GM12878 (cell line): ENCODE measurements around the gene LRRC3B. TPM values are rescaled to one million over a fixed set of nuclear protein-coding genes. Genes with fewer than 3 reads are reported as not detected.

ENCODE experiments used
- ATAC-seq: fragments of 200-7000 bp; cut with Tn5 transposase; 3 replicates; pipeline ENCODE4 v1.9.1; 2020; ENCODE audit warnings: mild to moderate bottlenecking, moderate library complexity
- BruUV-seq: library from RNA; stranded (reverse); fragments of 400-500 nt; replicated peaks from 2 replicates; lab custom pipeline; 2021; lab: Mats Ljungman, UMichigan
- CTCF ChIA-PET: fragments of 300-600 bp; sonication (Branson Sonifier 250); formaldehyde crosslinking; extraction: SDS; loops from one replicate; lab custom pipeline; 2021; ENCODE audit warnings: inconsistent platforms; lab: Yijun Ruan, JAX
- POLR2A ChIA-PET: fragments of 350-600 bp; formaldehyde crosslinking; extraction: SDS; loops from one replicate; lab custom pipeline; 2021; ENCODE audit warnings: inconsistent platforms; lab: Charles Lee
- RAD21 ChIA-PET: fragments of 300-600 bp; sonication (Branson Sonifier 250); formaldehyde crosslinking; loops from one replicate; lab custom pipeline; 2023; ENCODE audit warnings: antibody characterized with exemption; ENCODE audit not compliant: unreplicated experiment; lab: Charles Lee
- SMC1A ChIA-PET: fragments of 300-600 bp; sonication (Branson Sonifier 250); formaldehyde crosslinking; loops from one replicate; lab custom pipeline; 2023; ENCODE audit not compliant: unreplicated experiment, uncharacterized antibody; lab: Charles Lee
- DNase-seq: peaks from one replicate; pipeline ENCODE4 v3.0.0-alpha.2; 2011; ENCODE audit warnings: low read depth, low spot score
- FAIRE-seq: peaks from 3 replicates; lab custom pipeline; 2011; peaks lifted over from hg19 to GRCh38; lab: Jason Lieb, UNC
- H2AFZ ChIP-seq: 2 replicates; pipeline ENCODE4 v1.6.0; 2011; ENCODE audit warnings: low read depth, low read length, control low read depth; ENCODE audit not compliant: control insufficient read depth
- H3K27ac ChIP-seq: 2 replicates; pipeline ENCODE4 v1.5.1; 2011; ENCODE audit warnings: control low read depth; ENCODE audit not compliant: control insufficient read depth, insufficient read depth
- H3K27me3 ChIP-seq, 2 experiments: replicated peaks in 1 of 2; 2 replicates each; pipeline versions ENCODE4 v1.6.0 to v1.6.1; 2011; ENCODE audit warnings: low read length in 1 of 2; ENCODE audit not compliant: control insufficient read depth in 2 of 2, insufficient read depth in 2 of 2
- H3K36me3 ChIP-seq, 2 experiments: 2 replicates each; pipeline ENCODE4 v1.5.1; 2011; ENCODE audit warnings: low read length in 1 of 2; ENCODE audit not compliant: control insufficient read depth in 2 of 2, insufficient read depth in 2 of 2
- H3K4me1 ChIP-seq: 2 replicates; pipeline ENCODE4 v1.6.1; 2011; ENCODE audit warnings: mild to moderate bottlenecking, low read length, moderate library complexity, mixed read lengths; ENCODE audit not compliant: control insufficient read depth, insufficient read depth
- H3K4me2 ChIP-seq: 2 replicates; pipeline ENCODE4 v1.6.0; 2011; ENCODE audit warnings: control low read depth; ENCODE audit not compliant: control insufficient read depth, insufficient read depth
- H3K4me3 ChIP-seq: fragments of 200-600 bp; sonication (generic); 2 replicates; pipeline ENCODE4 v1.5.1; 2016
- H3K79me2 ChIP-seq: 2 replicates; pipeline ENCODE4 v1.6.0; 2011; ENCODE audit warnings: low read length; ENCODE audit not compliant: control insufficient read depth, insufficient read depth
- H3K9ac ChIP-seq: 2 replicates; pipeline ENCODE4 v1.8.0; 2011; ENCODE audit warnings: low read length, control low read depth, mixed read lengths; ENCODE audit not compliant: control insufficient read depth, insufficient read depth
- H3K9me3 ChIP-seq: replicated peaks from 3 replicates; pipeline ENCODE4 v1.5.1; 2011; ENCODE audit warnings: mild to moderate bottlenecking, low read length; ENCODE audit not compliant: control insufficient read depth, insufficient read depth
- H4K20me1 ChIP-seq: 2 replicates; pipeline ENCODE4 v1.6.0; 2011; ENCODE audit not compliant: control insufficient read depth, insufficient read depth
- MTA2 ChIP-seq: fragments of 450-650 bp; IDR thresholded peaks from 2 replicates; pipeline ENCODE4 v1.6.1; 2016; ENCODE audit warnings: low read depth, mild to moderate bottlenecking, moderate library complexity
- ZNF24 ChIP-seq: fragments of 450-650 bp; IDR thresholded peaks from 2 replicates; pipeline ENCODE4 v1.6.1; 2017; ENCODE audit warnings: antibody characterized with exemption, mild to moderate bottlenecking
- ZSCAN29 ChIP-seq: fragments of 450-650 bp; IDR thresholded peaks from 2 replicates; pipeline ENCODE4 v1.6.1; 2017; ENCODE audit warnings: mild to moderate bottlenecking, moderate library complexity
- WGBS: methylation state at CpG from one replicate; pipeline ENCODE4 v1.1.6; 2016; ENCODE audit warnings: low lambda C conversion rate; ENCODE audit not compliant: insufficient replicate concordance, insufficient coverage; ENCODE audit errors: missing lambda C conversion rate; 5-methylcytosine and 5-hydroxymethylcytosine counted together
- in situ Hi-C: fragments of 300-500 bp; cut with MboI; formaldehyde crosslinking; loops from 9 replicates; pipeline ENCODE4 v1.14.3; 2018; ENCODE audit warnings: mixed read lengths
- intact Hi-C: fragments of 100-400 bp; cut with micrococcal nuclease; formaldehyde crosslinking; loops from one replicate; pipeline ENCODE4 v1.14.2; 2022; ENCODE audit not compliant: unreplicated experiment
- polyA plus RNA-seq, 11 experiments: library from polyadenylated mRNA; depleted of rRNA in 4 of 11; unstranded in 6 of 11; stranded (reverse) in 5 of 11; fragments of >200 nt; fragmentation: Nextera tagmentation in 4 of 11; fragmentation: Illumina TruSeq in 1 of 11; extraction: Ambion mirVana in 4 of 11; extraction: Trizol in 1 of 11; gene quantifications; 1 replicate in 1 of 11; 2 replicates in 10 of 11; pipeline versions ENCODE4 v1.2.1 to v1.2.3, GENCODE V29; 2011 to 2016; ENCODE audit warnings: inconsistent platforms in 2 of 11, missing spikeins in 2 of 11, low read depth in 1 of 11
- total RNA-seq, 4 experiments: library from RNA; depleted of rRNA in 3 of 4; stranded (reverse); fragments of >200 nt in 3 of 4; fragmentation: Illumina TruSeq in 1 of 4; extraction: Trizol in 1 of 4; gene quantifications; 2 replicates each; pipeline versions ENCODE4 v1.2.1 to v1.2.3, GENCODE V29; 2013 to 2021

Gene LRRC3B
- total and polyA plus RNA-seq, 10 of the 15 experiments (the other 5 are each of a cell fraction or from before 2014, with no cell fraction given), result not detected

- Histone ChIP-seq H4K20me1 (no peaks in the 10 kb centered on the region), H2AFZ (no peak overlapping the region), H3K36me3 (no peaks in the 10 kb centered on the region), H3K4me3 (no peak overlapping the region), H3K4me1 (no peaks in the 10 kb centered on the region), H3K79me2 (no peaks in the 10 kb centered on the region), H3K27ac (no peak overlapping the region), H3K27me3 (no peaks in the 10 kb centered on the region), H3K9ac (no peak overlapping the region), H3K4me2 (no peak overlapping the region), H3K9me3 (no peaks in the 10 kb centered on the region)
- WGBS, result 31% methylated on average over 1 of the region's 1 CpG
- in situ Hi-C loops (no loop called here), intact Hi-C loops (no loop called here)
- POLR2A ChIA-PET, result no interaction called here
- DNase-seq (no peak), ATAC-seq (no peak), FAIRE-seq (no peak)
- no peak for TF ChIP-seq MTA2
- TF ChIP-seq ZSCAN29, result no peak
- CTCF ChIA-PET, result no interaction called here
- BruUV-seq, result no TSS peak
- RAD21 ChIA-PET, result no interaction called here
- SMC1A ChIA-PET, result no interaction called here
Measured at GRCh38 chr3:26636096-26636727, 13.6 kb downstream of the LRRC3B start.

GRCh38 chr3:26637698-26638097 is 15.1 kb downstream of the LRRC3B start:
- no TSS peak for BruUV-seq
- Histone ChIP-seq H3K27me3 (no peaks in the 10 kb centered on the region), H3K4me2 (no peak overlapping the region), H3K9ac (no peak overlapping the region), H3K4me1 (no peaks in the 10 kb centered on the region), H4K20me1 (no peaks in the 10 kb centered on the region), H3K9me3 (no peaks in the 10 kb centered on the region), H2AFZ (no peak overlapping the region), H3K36me3 (no peaks in the 10 kb centered on the region), H3K27ac (no peak overlapping the region), H3K79me2 (no peaks in the 10 kb centered on the region), H3K4me3 (no peak overlapping the region)
- no peak for TF ChIP-seq ZNF24
- in situ Hi-C loops (no loop called here), intact Hi-C loops (no loop called here)
- ATAC-seq, result no peak
- SMC1A ChIA-PET, result no interaction called here
- RAD21 ChIA-PET, result no interaction called here
- no peak for FAIRE-seq
- CTCF ChIA-PET, result no interaction called here
- POLR2A ChIA-PET, result no interaction called here
- DNase-seq, result no peak
